ENCODE data around the gene SASH3.

- TF ChIP-seq CTCF (conservative IDR thresholded peaks at IDR 0.05; ENCODE audit: low read depth, low read length) (no peak), EZH2phosphoT487 (IDR thresholded peaks at IDR 0.05; ENCODE audit: borderline replicate concordance, low read length) (no peak), EZH2 (IDR thresholded peaks at IDR 0.05; ENCODE audit: low read length, unreplicated experiment) (no peak)
Observed at GRCh38 chrX:129750971-129751370, 28.8 kb upstream of the SASH3 start.
